Ascending aorta (tissue), 2 donors: ENCODE measurements around the gene C3orf38. TPM values are rescaled to one million over a fixed set of nuclear protein-coding genes. Genes with fewer than 3 reads are reported as not detected.
A peak's percentile ranks its signal among the peaks of the same experiment; 100 is the strongest.

Experiments
- DNase-seq, 2 donors: peaks; one replicate each; pipeline ENCODE4 v3.0.0-alpha.2; 2019; ENCODE audit warnings: low spot score in 2 of 2
- H3K27ac ChIP-seq, 2 donors: fragments of 200-600 bp; sonication (generic); one replicate each; pipeline ENCODE4 v1.5.1; 2016 to 2017; ENCODE audit warnings: mild to moderate bottlenecking in 1 of 2
- H3K27me3 ChIP-seq: fragments of 200-600 bp; sonication (generic); one replicate; pipeline ENCODE4 v1.5.1; 2017
- H3K36me3 ChIP-seq, 2 donors: fragments of 200-600 bp; sonication (generic); one replicate each; pipeline ENCODE4 v1.5.1; 2016
- H3K4me1 ChIP-seq, 2 donors: fragments of 200-600 bp; sonication (generic); one replicate each; pipeline ENCODE4 v1.5.1; 2016 to 2017; ENCODE audit warnings: mild to moderate bottlenecking in 1 of 2
- H3K4me3 ChIP-seq, 2 donors: fragments of 200-600 bp; sonication (generic); one replicate each; pipeline ENCODE4 v1.5.1; 2016 to 2017; ENCODE audit warnings: mild to moderate bottlenecking in 1 of 2
- H3K9me3 ChIP-seq, 2 donors: fragments of 200-600 bp; sonication (generic); one replicate each; pipeline ENCODE4 v1.5.1; 2016
- intact Hi-C: fragments of 100-400 bp; cut with DNase I; formaldehyde crosslinking; loops from one replicate; pipeline ENCODE4 v1.15.1; 2023
- total RNA-seq: library from RNA; depleted of rRNA; stranded (reverse); fragments of >200 nt; gene quantifications from one replicate; pipeline ENCODE4 v1.1.0, GENCODE V29; 2016
- TF ChIP-seq, protein P1 (sequence below), 3 experiments: fragments of 200-600 bp in 2 of 3; fragments of 450-650 bp in 1 of 3; sonication (generic) in 2 of 3; IDR thresholded peaks; one replicate each; pipeline ENCODE4 v1.5.1; 2016 to 2019; ENCODE audit warnings: antibody characterized with exemption in 3 of 3, mild to moderate bottlenecking in 1 of 3, moderate library complexity in 1 of 3

The C3orf38 gene
- total RNA-seq, 1 donor from 2014 or later: 13.0 TPM

DNA sequence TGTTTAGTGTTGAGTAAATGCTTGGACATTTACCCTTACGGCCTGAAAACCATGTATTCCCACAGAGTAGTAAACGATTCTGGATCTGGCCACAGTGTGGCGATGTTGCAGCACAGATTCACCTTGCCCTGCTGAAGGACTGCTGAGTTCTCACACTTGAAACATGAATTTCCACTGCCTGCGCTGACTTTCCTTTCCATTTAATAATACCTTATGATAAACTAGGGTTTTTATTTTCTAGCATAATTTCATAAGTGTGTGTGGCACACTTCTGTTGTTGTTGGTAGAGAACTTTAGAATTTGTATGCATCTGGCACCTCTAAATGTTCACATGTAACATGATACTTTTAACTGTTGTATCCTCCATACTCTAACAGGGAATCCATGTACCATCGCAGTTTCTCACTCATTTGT is 53.9 kb downstream of the C3orf38 start:
- no peak overlapping the region for H3K27ac ChIP-seq
- no peaks in the 10 kb centered on the region for H3K27me3 ChIP-seq
- no peaks in the 10 kb centered on the region for H3K36me3 ChIP-seq
- no peaks in the 10 kb centered on the region for H3K9me3 ChIP-seq
- intact Hi-C loops: loop anchor here (10.0 kb wide), 2 partner anchors 901 to 1891 kb away; partner anchors contain the start of gene EPHA3
- peak in 1 of 2 donors; percentile 76 for DNase-seq
- TF ChIP-seq, protein P1, sequence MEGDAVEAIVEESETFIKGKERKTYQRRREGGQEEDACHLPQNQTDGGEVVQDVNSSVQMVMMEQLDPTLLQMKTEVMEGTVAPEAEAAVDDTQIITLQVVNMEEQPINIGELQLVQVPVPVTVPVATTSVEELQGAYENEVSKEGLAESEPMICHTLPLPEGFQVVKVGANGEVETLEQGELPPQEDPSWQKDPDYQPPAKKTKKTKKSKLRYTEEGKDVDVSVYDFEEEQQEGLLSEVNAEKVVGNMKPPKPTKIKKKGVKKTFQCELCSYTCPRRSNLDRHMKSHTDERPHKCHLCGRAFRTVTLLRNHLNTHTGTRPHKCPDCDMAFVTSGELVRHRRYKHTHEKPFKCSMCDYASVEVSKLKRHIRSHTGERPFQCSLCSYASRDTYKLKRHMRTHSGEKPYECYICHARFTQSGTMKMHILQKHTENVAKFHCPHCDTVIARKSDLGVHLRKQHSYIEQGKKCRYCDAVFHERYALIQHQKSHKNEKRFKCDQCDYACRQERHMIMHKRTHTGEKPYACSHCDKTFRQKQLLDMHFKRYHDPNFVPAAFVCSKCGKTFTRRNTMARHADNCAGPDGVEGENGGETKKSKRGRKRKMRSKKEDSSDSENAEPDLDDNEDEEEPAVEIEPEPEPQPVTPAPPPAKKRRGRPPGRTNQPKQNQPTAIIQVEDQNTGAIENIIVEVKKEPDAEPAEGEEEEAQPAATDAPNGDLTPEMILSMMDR (IDR thresholded peaks at IDR 0.05): peak; percentile 52 to 72 (median 66)
- H3K4me1 ChIP-seq: no peaks in the 10 kb centered on the region
- H3K4me3 ChIP-seq: no peak overlapping the region

Other genes with a start within 250 kb of the C3orf38 start
- gene CGGBP1, start 91.0 kb upstream of the C3orf38 start, total RNA-seq: 49.5 TPM
- 2.3 TPM for gene ZNF654, start 90.7 kb upstream of the C3orf38 start, total RNA-seq